GM23338 (cell line): Measurements from ENCODE around the gene BLZF1.

Experiments used
- CREB1 ChIP-seq: fragments of 250-450 bp; sonication (Bioruptor Pico); IDR thresholded peaks from 2 replicates; pipeline ENCODE4 v1.5.0; 2020; ENCODE audit warnings: low read depth, mild to moderate bottlenecking, moderate library complexity
- CTCF ChIP-seq, 2 experiments: fragments of 200-600 bp in 1 of 2; sonication (generic) in 1 of 2; conservative IDR thresholded peaks; 2 replicates each; pipeline versions ENCODE4 v1.5.1 to v1.6.1; 2016 to 2017; ENCODE audit warnings: antibody characterized with exemption in 2 of 2, low read depth in 2 of 2, mild to moderate bottlenecking in 2 of 2, moderate library complexity in 1 of 2
- ETS1 ChIP-seq: IDR thresholded peaks from 2 replicates; pipeline ENCODE4 v1.6.1; 2016; ENCODE audit warnings: antibody characterized with exemption
- EZH2 ChIP-seq: fragments of 200-600 bp; sonication (generic); IDR thresholded peaks from one replicate; pipeline ENCODE4 v1.8.0; 2017; ENCODE audit warnings: antibody characterized with exemption, mild to moderate bottlenecking, low read depth; ENCODE audit not compliant: unreplicated experiment
- EZH2phosphoT487 ChIP-seq: fragments of 200-600 bp; sonication (generic); IDR thresholded peaks from one replicate; pipeline ENCODE4 v1.8.1; 2018; ENCODE audit warnings: antibody characterized with exemption; ENCODE audit not compliant: unreplicated experiment
- JUNB ChIP-seq: IDR thresholded peaks from one replicate; pipeline ENCODE4 v1.6.1; 2016; ENCODE audit warnings: antibody characterized with exemption; ENCODE audit not compliant: unreplicated experiment
- NANOG ChIP-seq: IDR thresholded peaks from 2 replicates; pipeline ENCODE4 v1.6.1; 2016; ENCODE audit warnings: antibody characterized with exemption, borderline replicate concordance
- POLR2AphosphoS5 ChIP-seq: IDR thresholded peaks from 2 replicates; pipeline ENCODE4 v1.6.1; 2016; ENCODE audit warnings: antibody characterized with exemption, low read depth
- REST ChIP-seq: IDR thresholded peaks from one replicate; pipeline ENCODE4 v1.6.1; 2018; ENCODE audit warnings: antibody characterized with exemption; ENCODE audit not compliant: unreplicated experiment
- STAT1 ChIP-seq: IDR thresholded peaks from one replicate; pipeline ENCODE4 v1.6.1; 2016; ENCODE audit warnings: antibody characterized with exemption; ENCODE audit not compliant: unreplicated experiment
- ZNF114 ChIP-seq: fragments of 250-450 bp; sonication (Bioruptor Pico); IDR thresholded peaks from 2 replicates; pipeline ENCODE4 v1.5.0; 2020; ENCODE audit warnings: mild to moderate bottlenecking, moderate library complexity
- ZNF331 ChIP-seq: fragments of 250-450 bp; sonication (Bioruptor Pico); IDR thresholded peaks from 2 replicates; pipeline ENCODE4 v1.5.0; 2020; ENCODE audit warnings: low read depth, mild to moderate bottlenecking, moderate library complexity

GRCh38 chr1:169392406-169392805 lies 24.4 kb downstream of the BLZF1 start:
- TF ChIP-seq CTCF (conservative IDR thresholded peaks at IDR 0.05; ENCODE audit: low read depth in 2 of 2), result no peak
- no peak for TF ChIP-seq EZH2
- TF ChIP-seq REST, result no peak
- TF ChIP-seq POLR2AphosphoS5, result no peak
- no peak for TF ChIP-seq ZNF331 (CRISPR knock-in tag)
- no peak for TF ChIP-seq NANOG
- TF ChIP-seq CREB1 (CRISPR knock-in tag), result no peak
- no peak for TF ChIP-seq EZH2phosphoT487
- no peak for TF ChIP-seq JUNB
- no peak for TF ChIP-seq ZNF114 (CRISPR knock-in tag)
- TF ChIP-seq ETS1, result no peak
- TF ChIP-seq STAT1, result no peak
